RCC 7860 (cell line): ENCODE measurements around the gene PRKAG3.

Experiments used
- DNase-seq: peaks from one replicate; pipeline ENCODE4 v3.0.0-alpha.2; 2015; ENCODE audit warnings: low spot score
- FAIRE-seq: peaks from 2 replicates; lab custom pipeline; 2012; peaks lifted over from hg19 to GRCh38; lab: Jason Lieb, UNC

PRKAG3 gene

GRCh38 chr2:218815649-218816048 is 16.0 kb downstream of the PRKAG3 start:
- FAIRE-seq, result no peak
- DNase-seq, result no peak

GRCh38 chr2:218815244-218815637 is 16.4 kb downstream of the PRKAG3 start:
- DNase-seq, result no peak
- FAIRE-seq, result no peak

- FAIRE-seq, result no peak
- no peak for DNase-seq
Observed at GRCh38 chr2:218814540-218815243, 16.9 kb downstream of the PRKAG3 start.

- FAIRE-seq, result no peak
Observed at GRCh38 chr2:218813771-218814460, 17.7 kb downstream of the PRKAG3 start.

GRCh38 chr2:218812861-218813260 is 18.7 kb downstream of the PRKAG3 start:
- DNase-seq, result no peak
- no peak for FAIRE-seq

More at GRCh38 chr2:218813771-218814460, 17.7 kb downstream of the PRKAG3 start:
- DNase-seq, result no peak

- no peak for DNase-seq
- FAIRE-seq, result no peak
Observed at GRCh38 chr2:218812096-218812815, 19.3 kb downstream of the PRKAG3 start.

GRCh38 chr2:218811382-218811781 is 20.2 kb downstream of the PRKAG3 start:
- FAIRE-seq, result no peak
- DNase-seq, result no peak

GRCh38 chr2:218810256-218810655 is 21.3 kb downstream of the PRKAG3 start:
- no peak for DNase-seq

GRCh38 chr2:218809515-218809914 is 22.1 kb downstream of the PRKAG3 start:
- no peak for FAIRE-seq
- DNase-seq, result no peak

More at GRCh38 chr2:218810256-218810655, 21.3 kb downstream of the PRKAG3 start:
- FAIRE-seq, result no peak

GRCh38 chr2:218807626-218808025 is 24.0 kb downstream of the PRKAG3 start:
- FAIRE-seq (no peak), DNase-seq (no peak)

GRCh38 chr2:218806346-218806978 is 25.1 kb downstream of the PRKAG3 start:
- DNase-seq (peak; percentile 91), FAIRE-seq (peak; percentile 89)

GRCh38 chr2:218805627-218806026 is 26.0 kb downstream of the PRKAG3 start:
- FAIRE-seq (no peak), DNase-seq (no peak)

- no peak for FAIRE-seq
- no peak for DNase-seq
Observed at GRCh38 chr2:218804817-218805216, 26.8 kb downstream of the PRKAG3 start.

- no peak for FAIRE-seq
- DNase-seq, result no peak
Observed at GRCh38 chr2:218802386-218802994, 29.1 kb downstream of the PRKAG3 start.

GRCh38 chr2:218799990-218800389 is 31.6 kb downstream of the PRKAG3 start:
- DNase-seq (no peak), FAIRE-seq (no peak)

- FAIRE-seq, result no peak
- DNase-seq, result no peak
Observed at GRCh38 chr2:218798767-218799504, 32.7 kb downstream of the PRKAG3 start.

GRCh38 chr2:218796691-218797090 is 34.9 kb downstream of the PRKAG3 start:
- DNase-seq, result no peak
- FAIRE-seq, result no peak

GRCh38 chr2:218792433-218792832 is 39.2 kb downstream of the PRKAG3 start:
- FAIRE-seq (no peak), DNase-seq (no peak)

- FAIRE-seq (no peak), DNase-seq (no peak)
Observed at GRCh38 chr2:218788529-218789255, 42.9 kb downstream of the PRKAG3 start.
